ENCODE results near the gene TKTL1.

Gene TKTL1

DNA sequence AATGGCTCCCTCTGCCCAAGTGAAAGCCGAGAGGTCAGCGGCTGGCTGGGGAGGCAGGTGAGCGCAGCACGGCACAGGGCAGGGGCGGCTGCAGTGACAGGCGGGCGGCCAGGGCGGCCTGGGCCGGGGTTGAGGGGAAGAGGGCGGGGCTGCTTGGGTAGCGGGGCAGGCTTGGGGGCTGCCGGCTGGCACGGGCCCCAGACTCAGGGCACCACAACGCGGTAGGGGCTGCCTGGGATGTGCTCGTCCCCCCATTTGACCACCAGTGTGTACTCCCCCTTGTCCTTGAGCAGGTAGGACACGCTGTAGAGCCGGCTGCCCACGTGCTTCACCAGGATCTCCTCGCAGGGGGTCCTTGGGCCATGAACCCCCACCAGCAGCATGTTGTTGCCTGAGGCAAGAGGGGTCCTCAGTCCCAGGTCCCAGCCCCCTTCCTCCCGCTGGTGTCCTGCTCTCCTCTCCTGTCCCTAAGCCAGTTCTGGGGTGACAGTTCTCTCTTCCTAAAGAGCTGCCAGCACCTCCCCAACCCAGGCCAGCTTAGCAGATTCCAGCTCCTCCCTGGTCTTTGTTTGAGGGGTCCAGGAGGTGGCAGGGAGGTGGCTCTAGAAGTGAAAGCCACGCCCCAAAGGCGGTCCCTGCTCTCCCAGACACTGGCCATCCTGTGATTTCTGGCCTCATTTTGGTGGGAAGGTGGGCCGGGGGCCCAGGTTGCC is 53.2 kb downstream of the TKTL1 start:
- no peak for DNase-seq

DNA sequence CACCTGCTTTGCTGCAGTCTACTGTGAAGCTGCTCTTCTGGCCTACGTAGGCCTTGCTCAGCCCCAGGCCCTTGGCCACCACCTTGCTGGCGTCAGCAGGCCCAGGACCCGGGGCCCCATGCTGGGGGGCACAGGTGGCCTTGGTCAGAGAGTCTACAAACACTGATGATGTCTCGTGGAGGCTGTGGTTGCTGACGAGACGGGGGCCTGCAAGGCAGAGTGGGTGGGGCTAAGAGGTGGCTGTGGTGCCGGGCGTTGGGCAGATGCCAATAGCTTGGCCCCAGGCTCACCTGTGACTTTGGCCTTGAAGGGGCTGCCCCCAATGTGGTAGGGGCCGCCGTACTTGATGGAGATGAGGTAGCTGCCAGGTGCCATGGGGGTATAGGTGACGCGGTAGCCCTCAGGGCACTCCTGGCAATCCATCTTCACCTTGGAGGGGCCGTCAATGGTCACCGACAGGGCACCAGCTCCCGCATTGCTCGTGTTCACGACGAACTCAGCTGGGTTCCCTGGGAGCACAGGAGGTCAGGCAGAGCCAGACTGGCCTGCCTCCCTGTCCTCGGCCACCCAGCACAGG is 53.9 kb downstream of the TKTL1 start:
- DNase-seq, result no peak

DNA sequence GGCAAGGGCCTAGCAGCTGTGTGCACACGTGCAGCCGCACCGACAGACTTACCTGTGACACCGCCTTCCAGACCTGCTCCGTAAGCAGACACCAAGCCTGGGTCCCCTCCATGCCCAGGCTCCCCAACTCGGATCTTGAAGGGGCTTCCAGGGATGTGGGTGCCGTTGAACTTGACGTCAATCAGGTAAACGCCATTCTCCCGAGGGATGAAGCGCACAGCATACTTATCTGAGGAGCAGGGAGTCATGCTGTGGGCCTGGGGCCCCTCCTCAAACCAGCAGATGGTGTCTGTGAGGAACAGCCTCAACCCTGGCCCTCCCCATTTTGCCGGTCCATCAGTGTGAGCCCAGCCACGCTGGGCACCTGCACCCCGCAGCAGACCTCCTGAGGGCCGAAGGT is 54.4 kb downstream of the TKTL1 start:
- no peak for DNase-seq

DNA sequence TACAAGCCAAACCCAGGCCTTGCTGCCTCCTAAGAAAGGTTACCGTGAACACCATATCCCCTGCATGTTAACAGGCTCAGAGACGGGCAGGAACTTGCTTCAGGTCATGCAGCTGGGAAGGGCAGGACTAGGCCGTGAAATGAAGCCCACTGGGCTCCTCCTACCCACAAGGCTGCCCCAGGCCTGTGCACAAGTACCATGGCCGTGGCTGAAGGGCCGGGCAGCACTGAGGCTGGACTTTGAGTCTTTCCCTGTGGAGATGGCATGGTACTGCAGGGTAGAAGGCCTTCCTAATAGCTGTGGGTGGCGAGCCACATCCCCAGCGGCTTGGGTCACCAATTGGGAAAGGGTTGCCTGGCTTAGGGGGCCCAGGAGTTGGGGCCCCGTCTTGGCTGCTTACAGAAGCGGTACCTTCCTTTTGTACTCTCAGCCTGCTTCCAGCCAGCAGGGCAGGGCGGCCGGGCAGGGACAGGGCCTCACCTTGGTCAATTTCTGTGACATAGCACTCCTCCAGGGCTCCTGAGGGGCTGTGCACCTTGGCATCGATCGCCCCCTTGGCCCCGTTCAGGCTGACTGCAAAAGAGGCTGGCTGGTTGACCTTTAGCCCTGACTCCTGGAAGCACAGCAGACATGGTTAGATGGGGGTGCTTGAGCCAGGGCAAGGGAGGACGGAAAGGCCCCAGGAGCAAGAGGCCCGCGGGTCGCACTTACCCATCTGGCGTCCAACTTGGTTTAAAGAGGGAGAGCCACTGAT is 55.0 kb downstream of the TKTL1 start:
- DNase-seq, result no peak

DNA sequence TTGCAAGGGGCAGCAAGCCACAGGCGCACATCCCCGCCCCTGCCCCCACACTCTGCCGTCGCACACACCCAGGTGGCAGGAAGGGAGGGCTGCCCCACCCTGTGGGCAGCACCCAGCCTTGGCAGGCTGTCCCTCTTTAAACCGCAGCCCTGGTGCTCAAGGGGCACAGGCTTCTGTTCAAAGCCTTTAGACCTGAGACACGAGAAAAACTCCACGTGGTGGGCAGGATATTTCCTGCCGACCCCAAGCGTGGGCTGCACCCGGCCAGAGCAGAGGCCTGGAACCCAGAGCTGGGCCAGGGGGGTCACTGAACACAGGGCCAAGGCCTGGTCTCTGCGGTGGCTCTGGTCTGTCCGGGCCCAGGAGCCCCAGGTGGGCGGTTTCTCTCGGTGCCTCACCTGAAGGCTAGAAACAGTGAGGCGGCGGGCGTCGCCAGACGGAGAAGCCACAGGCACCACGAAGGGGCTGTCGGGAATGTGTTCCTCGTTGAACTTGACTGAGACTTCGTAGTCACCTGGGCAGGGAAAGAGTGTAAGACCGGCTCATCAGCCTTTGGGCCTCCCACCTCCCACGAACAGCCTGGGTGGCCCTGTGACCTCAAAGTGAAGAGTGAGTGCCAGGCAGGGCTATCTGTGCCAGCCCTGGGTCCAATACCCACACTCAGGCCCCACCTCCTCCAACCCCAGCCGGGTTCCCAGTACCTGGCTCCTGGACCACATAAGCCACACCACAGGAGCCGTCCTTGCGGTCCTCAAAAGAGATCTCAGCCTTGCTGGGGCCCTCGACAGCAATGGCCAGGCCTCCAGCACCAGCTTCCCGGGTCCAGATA is 55.8 kb downstream of the TKTL1 start:
- no peak for DNase-seq

DNA sequence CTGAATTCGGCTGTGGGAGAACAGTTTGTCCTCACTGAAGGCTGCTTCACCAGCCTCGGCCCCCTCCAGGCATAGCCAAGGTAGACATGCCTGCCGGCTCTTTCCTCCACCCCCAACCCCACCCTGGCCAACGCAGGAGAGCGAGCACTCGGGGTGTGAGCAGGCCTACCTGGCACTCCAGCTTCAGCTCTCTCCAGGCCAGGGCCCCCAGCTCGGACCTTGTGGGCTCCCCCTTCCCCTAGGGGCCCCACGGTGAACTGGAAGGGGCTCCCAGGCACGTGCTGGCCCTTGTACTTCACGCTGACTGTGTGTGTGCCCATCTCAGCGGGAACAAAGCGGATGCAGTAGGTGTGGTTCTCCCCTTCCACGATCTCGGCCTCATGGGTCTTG is 56.4 kb downstream of the TKTL1 start:
- no peak for DNase-seq

DNA sequence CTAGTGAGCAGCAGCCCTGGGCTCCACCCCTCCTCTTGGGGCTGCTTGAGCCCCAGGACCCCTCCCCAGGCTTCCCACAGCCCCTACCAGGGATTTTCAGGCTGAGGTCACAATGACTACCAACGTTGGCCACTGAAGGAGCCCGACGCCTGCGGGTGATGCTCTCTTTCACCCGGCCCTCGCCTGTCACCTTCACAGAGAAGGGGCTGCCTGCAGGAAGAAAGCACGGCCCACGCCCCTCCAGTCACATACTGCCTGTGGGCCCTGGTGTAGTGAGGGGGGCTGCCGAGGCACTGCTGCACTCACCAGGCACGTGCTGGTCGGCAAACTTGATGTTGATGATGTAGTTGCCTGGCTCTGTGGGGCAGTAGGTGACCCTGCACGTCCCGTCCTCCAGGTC is 56.9 kb downstream of the TKTL1 start:
- DNase-seq, result no peak

DNA sequence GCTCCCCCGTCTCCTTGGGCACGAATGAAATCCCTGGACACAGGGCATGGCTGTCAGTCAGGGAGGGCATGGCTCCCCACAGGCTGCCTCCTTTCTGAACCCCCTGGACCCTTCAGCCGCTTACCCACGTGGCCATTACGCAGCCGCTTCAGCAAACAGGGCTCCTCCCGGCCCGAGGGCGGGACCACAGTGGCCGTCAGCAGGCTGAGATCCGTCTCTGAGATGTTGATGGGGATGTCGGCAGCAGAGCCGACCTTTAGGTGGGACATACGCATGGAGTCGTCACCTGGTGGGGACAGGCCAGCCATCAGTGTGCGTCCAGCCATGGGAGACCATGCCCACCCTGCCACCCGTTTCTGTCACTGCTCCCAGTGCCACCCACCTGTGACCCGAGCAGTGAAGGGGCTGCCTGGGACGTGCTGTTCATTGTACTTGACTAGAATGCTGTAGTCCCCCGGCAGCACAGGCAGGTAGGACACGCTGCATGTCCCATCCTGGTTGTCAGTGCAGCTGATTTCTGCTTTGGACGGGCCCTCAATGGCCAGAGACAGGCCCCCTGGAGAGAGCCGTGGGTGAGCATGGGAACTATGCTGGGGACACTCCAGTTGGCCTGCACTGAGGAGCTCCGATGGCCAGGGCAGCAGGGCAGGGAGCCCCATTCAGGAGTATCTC is 57.7 kb downstream of the TKTL1 start:
- no peak for DNase-seq

DNA sequence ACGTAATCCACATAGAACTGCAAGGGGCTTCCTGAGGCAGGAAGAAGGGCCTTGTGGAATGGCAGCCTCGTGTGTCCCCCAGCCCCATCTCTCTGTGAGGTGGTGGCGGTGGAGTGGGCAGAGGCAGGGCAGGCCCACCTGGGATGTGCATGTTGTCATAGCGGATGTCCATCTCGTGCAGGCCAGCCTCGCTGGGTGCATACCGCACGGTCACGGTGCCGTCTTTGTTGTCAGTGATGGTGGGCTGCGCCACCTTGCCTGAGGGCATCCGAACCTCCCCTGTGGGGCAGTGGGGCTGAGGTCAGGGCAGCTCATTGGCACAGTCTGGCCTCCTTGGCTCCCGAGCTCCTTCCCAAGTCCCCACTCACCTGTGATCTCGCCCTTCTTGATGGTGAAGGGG is 58.4 kb downstream of the TKTL1 start:
- no peak for DNase-seq

DNA sequence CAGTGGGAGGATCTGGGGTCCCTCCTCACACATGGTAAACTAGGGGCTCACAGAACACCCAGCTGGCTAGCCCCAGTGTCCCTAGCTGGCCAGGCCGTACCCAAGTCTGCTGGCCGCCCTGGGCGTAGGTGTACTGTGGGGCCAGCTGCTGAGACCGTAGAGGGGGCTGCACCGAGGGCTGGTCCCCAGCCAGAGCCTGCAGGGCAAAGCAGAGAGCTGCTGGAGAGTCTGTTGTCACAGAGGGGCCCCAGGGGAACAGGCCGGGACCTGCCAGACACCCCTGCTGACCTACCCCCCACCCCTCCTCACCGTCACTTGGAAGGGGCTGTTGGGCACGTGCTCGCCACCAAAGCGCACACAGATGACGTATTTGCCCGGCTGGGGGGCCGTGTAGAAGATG is 58.9 kb downstream of the TKTL1 start:
- no peak for DNase-seq

DNA sequence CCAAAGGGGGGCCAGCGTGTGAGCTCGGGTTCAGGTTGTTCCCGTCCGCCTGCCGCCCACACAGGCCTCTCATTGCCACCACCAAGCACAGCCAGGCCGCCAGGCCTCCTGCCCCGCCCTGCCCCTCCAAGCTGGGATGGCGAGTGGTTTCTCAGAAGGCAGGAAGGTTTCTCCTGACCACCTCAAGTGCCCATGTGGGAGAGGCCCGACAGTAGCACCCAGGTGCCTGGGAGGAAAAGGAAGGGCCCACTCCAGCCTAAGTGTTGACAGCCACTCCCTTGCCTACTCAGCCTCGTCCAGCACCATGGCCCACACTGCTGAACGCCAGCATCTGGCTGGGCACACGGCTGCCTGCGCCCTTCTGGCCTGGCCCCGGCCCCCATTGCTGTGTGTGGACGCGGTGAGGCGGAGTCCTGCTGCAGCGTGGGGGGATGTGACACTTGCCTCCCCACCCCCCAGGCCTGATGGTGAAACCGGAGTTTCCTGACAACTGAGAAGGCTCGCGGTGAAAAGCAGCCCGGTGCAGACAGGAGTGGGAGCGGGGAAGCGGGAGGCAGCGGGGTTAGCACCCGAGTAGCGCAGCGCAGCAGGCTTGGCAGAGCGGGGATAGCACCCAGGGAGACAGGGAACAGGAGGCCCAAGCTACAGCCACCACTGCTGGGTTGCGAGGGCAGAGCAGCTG is 59.6 kb downstream of the TKTL1 start:
- no peak for DNase-seq

DNA sequence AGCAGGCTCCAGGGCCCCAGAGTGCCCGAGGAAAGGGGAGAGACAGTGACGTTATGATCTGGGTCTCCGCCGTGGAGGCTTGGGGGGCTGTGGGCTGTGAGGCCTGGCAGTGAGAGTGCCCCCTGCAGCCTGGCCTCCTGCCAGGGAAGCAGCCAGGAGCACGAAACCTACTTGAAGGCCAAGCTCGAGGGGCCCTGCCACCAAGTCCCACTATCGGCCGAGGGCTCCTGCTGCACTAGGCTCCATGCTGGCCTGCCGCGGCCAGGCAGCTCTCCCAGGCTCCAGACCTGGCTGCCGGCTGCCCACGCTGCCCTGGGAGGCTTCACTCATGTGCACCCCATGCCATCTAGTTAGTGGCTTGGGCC is 60.2 kb downstream of the TKTL1 start:
- no peak for DNase-seq

DNA sequence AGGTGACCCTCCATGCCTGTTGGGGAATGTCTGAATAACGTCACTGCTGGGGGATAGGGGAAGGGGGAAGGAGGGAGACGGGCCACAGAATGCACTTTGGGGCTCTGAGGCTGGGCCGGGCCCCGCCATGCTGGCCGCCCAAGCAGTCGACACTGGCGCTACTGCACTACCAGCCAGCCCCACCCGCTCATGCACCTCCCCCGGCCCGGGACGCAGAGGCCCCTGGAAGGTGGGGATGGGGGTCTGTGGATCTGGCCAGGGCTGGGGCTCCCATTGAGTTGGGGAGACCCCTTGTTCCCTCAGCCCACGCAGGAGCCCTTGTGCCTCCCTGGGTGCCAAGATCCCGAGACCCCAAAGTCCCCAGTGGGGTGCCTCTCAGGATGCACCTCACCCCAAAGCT is 61.0 kb downstream of the TKTL1 start:
- no peak for DNase-seq

DNA sequence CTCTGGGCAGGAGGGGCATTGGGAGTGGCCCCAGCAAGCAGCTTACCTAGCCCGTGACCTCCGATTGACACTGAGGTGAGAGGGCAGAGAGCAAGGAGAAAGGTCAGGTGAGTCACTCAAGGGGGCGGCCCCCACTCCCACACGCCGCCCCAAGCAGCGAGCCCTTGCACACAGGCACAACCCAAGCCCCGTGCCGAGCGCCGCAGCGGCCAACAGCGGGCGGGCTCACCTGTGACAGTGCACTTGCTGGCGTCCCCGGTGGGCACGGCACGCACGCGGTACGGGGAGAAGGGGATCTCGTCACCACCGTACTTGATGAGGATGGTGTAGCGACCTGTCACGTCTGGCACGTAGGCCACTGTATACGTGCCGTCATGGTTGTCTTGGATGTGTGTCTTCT is 61.6 kb downstream of the TKTL1 start:
- no peak for DNase-seq

DNA sequence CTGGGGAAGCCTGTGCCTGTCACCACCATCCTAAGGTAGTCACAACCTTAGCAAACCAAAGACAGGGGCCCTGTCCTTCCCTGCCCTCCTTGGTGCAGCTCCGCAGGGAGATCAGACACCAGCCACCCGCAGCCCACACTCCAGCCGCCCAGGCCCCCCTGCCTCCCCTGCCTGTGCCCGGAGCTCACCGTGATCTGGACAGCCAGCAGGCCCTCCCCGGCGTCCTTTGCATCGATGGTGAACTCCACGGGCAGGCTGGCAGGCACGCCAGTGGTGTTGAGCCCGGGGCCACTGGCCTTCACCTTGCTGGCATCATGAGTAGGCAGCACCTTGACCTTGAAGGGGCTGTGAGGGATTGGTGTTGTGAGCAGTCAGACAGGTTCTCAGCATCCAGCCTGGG is 62.4 kb downstream of the TKTL1 start:
- no peak for DNase-seq

DNA sequence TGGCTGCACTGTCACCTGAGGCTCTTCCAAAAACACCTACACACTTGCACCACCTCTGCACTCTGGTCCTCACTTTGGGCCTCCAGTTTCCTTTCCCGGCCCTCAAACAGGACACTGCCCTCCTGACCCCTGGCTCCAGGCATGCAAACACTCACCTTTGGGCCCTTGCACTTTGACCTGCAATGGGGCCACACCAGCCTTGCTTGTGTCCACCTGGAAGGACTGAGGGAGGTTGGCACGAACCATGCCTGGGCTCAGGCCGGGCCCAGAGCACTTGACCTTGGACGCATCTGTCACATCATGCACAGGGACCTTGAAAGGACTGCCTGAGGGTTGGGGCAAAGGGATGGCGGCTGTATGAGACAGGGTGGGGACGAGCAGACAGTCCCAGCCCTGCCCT is 63.2 kb downstream of the TKTL1 start:
- DNase-seq, result no peak

DNA sequence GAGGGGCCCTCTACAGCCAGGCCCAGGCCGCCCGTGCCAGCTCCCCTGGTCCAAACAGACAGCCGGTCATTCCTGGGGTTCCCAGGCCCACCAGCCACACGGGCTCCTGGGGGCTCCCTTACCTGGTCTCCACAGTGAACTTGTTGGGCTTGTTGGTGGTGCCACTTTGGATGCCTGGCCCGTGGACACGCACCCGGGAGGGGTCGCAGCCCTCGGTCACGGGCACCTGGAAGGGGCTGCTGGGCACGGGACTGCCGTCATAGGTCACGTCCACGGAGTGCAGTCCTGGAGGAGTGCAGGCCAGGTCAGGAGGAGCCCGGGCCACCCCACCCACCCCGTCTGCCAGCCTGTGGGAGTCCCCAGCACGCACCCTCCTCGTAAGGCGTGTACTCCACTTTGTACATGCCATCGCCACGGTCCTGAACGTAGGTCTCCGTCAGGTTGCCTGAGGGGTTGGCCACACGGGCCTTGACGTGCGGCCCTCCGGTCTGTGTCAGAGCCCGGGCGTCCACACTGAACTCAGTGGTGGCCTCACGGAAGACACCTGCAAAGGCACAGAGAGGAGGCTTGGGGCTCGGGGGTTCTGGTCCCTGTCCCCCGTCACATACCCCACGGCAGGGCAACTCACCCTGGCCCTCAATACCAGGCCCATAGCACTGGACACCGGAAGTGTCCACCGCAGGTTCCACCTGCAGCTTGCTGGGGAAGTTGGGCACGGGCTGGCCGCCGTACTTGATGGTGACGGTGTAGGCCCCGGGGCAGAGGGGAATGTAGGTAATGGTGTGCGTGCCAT is 64.0 kb downstream of the TKTL1 start:
- no peak for DNase-seq

DNA sequence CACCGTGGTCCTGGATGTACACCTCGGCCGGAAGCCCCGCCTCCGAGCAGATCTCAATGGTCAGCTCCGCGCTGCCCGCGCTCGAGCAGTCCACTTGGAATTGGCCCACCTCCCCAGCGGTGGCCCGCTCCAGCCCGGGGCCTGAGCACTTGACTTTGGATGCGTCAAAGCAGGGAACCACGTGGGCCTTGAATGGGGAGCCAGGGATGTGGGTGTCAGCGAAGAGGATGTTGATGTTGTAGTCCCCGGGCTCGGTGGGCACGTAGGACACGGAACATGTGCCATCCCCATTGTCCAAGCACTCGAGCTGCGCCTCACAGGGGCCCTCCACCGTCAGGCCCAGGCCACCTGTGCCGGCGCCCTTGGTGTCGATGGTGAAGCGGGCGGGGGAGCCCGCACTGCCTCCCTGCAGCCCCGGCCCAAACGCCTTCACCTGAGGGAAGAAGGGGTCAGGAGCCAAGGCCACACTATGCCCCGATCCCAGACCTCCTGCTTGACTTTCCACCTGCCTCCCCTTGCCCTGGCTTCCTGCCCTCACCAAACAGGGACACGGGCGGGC is 64.6 kb downstream of the TKTL1 start:
- no peak for DNase-seq

DNA sequence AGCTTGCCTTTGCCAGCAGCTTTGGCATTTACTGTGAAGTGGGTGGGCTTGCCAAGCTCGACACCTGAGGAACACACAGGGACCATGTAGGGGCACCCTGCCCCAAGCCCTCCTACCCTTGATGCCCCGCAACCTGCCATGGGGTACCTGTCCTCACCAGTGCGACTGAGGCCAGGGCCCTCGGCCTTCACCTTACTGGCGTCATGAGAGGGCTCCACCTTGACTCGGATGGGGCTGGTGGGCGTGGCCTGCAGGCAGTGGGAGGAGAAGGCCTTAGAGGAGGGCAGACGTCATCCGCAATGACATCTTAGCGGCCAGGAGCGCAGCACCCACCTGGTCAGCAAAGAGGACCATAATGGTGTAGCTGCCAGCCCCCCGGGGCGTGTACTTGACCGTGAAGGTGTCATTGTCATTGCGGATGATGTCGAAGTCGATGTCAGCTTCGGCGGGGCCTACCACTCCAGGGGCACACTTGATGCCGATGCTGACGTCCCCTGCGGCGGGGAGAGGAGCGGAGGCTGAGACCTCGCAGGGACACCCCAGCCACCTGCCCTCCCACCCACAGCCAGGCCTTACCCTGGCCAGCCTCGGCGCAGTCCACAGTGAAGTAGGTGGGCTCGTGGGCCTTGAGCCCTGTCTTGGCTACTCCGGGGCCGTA is 66.6 kb downstream of the TKTL1 start:
- DNase-seq, result no peak

DNA sequence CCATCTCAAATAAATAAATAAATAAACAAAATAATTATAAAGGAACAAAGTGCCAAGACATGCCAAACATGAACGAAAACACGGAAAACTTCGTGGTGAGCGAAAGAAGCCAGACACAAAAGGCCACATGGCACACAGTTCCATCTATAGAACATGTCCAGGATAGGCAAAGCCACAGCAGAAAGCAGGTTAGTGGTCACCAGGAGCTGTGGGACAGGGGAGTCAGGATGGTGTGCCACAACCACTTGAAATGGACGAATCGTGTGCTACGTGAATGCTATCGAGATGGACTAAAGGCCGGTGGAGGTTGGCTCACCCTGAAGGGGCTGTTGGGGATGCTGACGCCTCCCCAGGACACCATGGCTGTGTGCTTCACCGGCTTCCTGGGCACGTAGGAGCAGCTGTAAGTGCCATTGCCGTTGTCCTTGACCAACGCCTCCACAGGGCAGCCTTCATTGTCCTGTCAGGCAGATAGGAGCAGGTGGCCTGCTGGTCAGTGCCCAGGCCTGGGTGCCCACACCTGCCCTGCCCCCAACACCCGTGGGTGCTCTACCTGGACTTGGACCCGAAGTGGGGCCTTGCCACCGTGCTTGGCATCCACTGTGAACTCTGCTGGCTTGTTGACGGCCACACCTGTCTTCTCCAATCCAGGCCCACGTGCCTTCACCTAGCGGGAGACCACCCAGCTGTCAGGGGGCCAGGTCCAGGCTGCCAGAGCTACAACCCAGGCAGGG is 68.3 kb downstream of the TKTL1 start:
- no peak for DNase-seq

All from NCI-H446 treated with DMSO at 0.1 percent for 48 hours (cell line).